ENCODE measurements around the gene NLGN2. TPM values are rescaled to one million over a fixed set of nuclear protein-coding genes. Genes with fewer than 3 reads are reported as not detected.

The NLGN2 gene
- total and polyA plus RNA-seq, 4 donors = 0.24 to 2.4 (median 0.90) TPM

- Histone ChIP-seq H3K4me1 (ENCODE audit: control insufficient read depth in 4 of 4, insufficient read depth in 4 of 4, low read length in 3 of 4) (peaks cover 4 to 8% (median 7%) of the 10 kb centered on the region in 4 donors), H3K9me3 (ENCODE audit: control insufficient read depth in 4 of 4, low read length in 3 of 4) (no peaks in the 10 kb centered on the region), H3K27ac (ENCODE audit: low read depth in 1 of 2, low read length in 2 of 2) (no peak overlapping the region), H3K9ac (ENCODE audit: low read depth in 1 of 2, low read length in 2 of 2) (no peak overlapping the region), H3K27me3 (ENCODE audit: control insufficient read depth in 4 of 4, insufficient read depth in 4 of 4, low read length in 3 of 4) (no peaks in the 10 kb centered on the region), H3K36me3 (ENCODE audit: control insufficient read depth in 4 of 4, insufficient read depth in 3 of 4, low read depth in 1 of 4, low read length in 3 of 4) (no peaks in the 10 kb centered on the region), H3K4me3 (ENCODE audit: low read depth in 1 of 3, low read length in 3 of 3) (no peak overlapping the region)
- TF ChIP-seq HNF4G (IDR thresholded peaks at IDR 0.05) = no peak
- no peak for TF ChIP-seq RAD21 (IDR thresholded peaks at IDR 0.05)
- no peak for TF ChIP-seq EGR1 (IDR thresholded peaks at IDR 0.05; ENCODE audit: low read depth in 2 of 2)
- no peak for TF ChIP-seq HNF4A (conservative IDR thresholded peaks at IDR 0.05)
- TF ChIP-seq SP1 (IDR thresholded peaks at IDR 0.05) = no peak
- TF ChIP-seq GABPA (IDR thresholded peaks at IDR 0.05 in 1 of 2, conservative IDR thresholded peaks at IDR 0.05 in 1 of 2) = no peak
- no peak for TF ChIP-seq TAF1 (conservative IDR thresholded peaks at IDR 0.05)
- no peak for TF ChIP-seq YY1 (IDR thresholded peaks at IDR 0.05)
- no peak for TF ChIP-seq CTCF (IDR thresholded peaks at IDR 0.05; ENCODE audit: low read depth, low read length, missing input control)
- no peak for TF ChIP-seq REST (IDR thresholded peaks at IDR 0.05)
- no peak for TF ChIP-seq NR2F2 (IDR thresholded peaks at IDR 0.05)
- TF ChIP-seq FOXA2 (IDR thresholded peaks at IDR 0.05) = no peak
- no peak for TF ChIP-seq ATF3 (IDR thresholded peaks at IDR 0.05)
- TF ChIP-seq ZBTB33 (IDR thresholded peaks at IDR 0.05) = no peak
- 53% methylated on average over 12 of the region's 12 CpGs for WGBS
- no peak for DNase-seq (ENCODE audit: low spot score)
Observed at GRCh38 chr17:7406235-7406825, 1.3 kb upstream of the NLGN2 start.

GRCh38 chr17:7407082-7407481 lies 563 bp upstream of the NLGN2 start:
- no peak for DNase-seq (ENCODE audit: low spot score)
- H3K27me3 ChIP-seq (ENCODE audit: control insufficient read depth in 4 of 4, insufficient read depth in 4 of 4, low read length in 3 of 4) = no peaks in the 10 kb centered on the region
- TF ChIP-seq YY1 (IDR thresholded peaks at IDR 0.05) (no peak), JUND (IDR thresholded peaks at IDR 0.05) (no peak), NR2F2 (IDR thresholded peaks at IDR 0.05) (no peak), FOXA2 (IDR thresholded peaks at IDR 0.05) (no peak), REST (IDR thresholded peaks at IDR 0.05) (no peak), TAF1 (conservative IDR thresholded peaks at IDR 0.05) (no peak), ZBTB33 (IDR thresholded peaks at IDR 0.05) (no peak), RXRA (IDR thresholded peaks at IDR 0.05) (no peak), SP1 (IDR thresholded peaks at IDR 0.05) (no peak), RAD21 (IDR thresholded peaks at IDR 0.05) (no peak), EGR1 (IDR thresholded peaks at IDR 0.05; ENCODE audit: low read depth in 2 of 2) (no peak), HNF4A (conservative IDR thresholded peaks at IDR 0.05) (no peak), ATF3 (IDR thresholded peaks at IDR 0.05) (no peak)

More at GRCh38 chr17:7407082-7407481, 563 bp upstream of the NLGN2 start:
- Histone ChIP-seq H3K9ac (ENCODE audit: low read depth in 1 of 2, low read length in 2 of 2) (no peak overlapping the region), H3K36me3 (ENCODE audit: control insufficient read depth in 4 of 4, insufficient read depth in 3 of 4, low read depth in 1 of 4, low read length in 3 of 4) (no peaks in the 10 kb centered on the region), H3K27ac (ENCODE audit: low read depth in 1 of 2, low read length in 2 of 2) (no peak overlapping the region), H3K9me3 (ENCODE audit: control insufficient read depth in 4 of 4, low read length in 3 of 4) (no peaks in the 10 kb centered on the region), H3K4me1 (ENCODE audit: control insufficient read depth in 4 of 4, insufficient read depth in 4 of 4, low read length in 3 of 4) (peaks cover 4 to 8% (median 7%) of the 10 kb centered on the region in 4 donors), H3K4me3 (ENCODE audit: low read depth in 1 of 3, low read length in 3 of 3) (no peak overlapping the region)
- WGBS = 84% methylated on average over 13 of the region's 13 CpGs
